ENCODE results near the gene RAB28.

DNA sequence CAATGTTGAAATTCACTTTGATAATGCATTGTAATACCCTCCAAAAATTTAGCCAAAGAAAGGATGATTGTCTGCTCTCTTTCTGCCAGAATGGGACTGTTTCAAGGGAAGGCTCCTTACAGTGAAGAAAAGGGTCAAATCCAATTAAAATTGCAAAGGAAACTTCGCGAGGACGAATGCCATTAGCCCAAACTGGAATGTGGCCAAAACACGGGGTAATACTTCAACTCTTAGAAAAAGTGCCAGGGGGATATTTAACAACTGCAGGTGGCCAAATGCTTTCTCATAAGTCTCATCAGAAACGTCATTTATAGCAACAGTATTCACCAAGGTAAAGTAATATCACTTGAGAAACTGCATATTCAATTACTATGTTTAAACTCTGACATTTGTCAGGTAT, 31.1 kb upstream of the RAB28 start:
- no peak for TF ChIP-seq EZH2phosphoT487 (IDR thresholded peaks at IDR 0.05)
- TF ChIP-seq, protein P1, sequence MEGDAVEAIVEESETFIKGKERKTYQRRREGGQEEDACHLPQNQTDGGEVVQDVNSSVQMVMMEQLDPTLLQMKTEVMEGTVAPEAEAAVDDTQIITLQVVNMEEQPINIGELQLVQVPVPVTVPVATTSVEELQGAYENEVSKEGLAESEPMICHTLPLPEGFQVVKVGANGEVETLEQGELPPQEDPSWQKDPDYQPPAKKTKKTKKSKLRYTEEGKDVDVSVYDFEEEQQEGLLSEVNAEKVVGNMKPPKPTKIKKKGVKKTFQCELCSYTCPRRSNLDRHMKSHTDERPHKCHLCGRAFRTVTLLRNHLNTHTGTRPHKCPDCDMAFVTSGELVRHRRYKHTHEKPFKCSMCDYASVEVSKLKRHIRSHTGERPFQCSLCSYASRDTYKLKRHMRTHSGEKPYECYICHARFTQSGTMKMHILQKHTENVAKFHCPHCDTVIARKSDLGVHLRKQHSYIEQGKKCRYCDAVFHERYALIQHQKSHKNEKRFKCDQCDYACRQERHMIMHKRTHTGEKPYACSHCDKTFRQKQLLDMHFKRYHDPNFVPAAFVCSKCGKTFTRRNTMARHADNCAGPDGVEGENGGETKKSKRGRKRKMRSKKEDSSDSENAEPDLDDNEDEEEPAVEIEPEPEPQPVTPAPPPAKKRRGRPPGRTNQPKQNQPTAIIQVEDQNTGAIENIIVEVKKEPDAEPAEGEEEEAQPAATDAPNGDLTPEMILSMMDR (IDR thresholded peaks at IDR 0.05): no peak
- no peak for TF ChIP-seq EZH2 (IDR thresholded peaks at IDR 0.05)
